ENCODE results near the gene LRRC28. TPM values are rescaled to one million over a fixed set of nuclear protein-coding genes. Genes with fewer than 3 reads are reported as not detected.

LRRC28 gene
- 10 to 100 TPM; 15.2 to 18.2 TPM for total RNA-seq

DNA sequence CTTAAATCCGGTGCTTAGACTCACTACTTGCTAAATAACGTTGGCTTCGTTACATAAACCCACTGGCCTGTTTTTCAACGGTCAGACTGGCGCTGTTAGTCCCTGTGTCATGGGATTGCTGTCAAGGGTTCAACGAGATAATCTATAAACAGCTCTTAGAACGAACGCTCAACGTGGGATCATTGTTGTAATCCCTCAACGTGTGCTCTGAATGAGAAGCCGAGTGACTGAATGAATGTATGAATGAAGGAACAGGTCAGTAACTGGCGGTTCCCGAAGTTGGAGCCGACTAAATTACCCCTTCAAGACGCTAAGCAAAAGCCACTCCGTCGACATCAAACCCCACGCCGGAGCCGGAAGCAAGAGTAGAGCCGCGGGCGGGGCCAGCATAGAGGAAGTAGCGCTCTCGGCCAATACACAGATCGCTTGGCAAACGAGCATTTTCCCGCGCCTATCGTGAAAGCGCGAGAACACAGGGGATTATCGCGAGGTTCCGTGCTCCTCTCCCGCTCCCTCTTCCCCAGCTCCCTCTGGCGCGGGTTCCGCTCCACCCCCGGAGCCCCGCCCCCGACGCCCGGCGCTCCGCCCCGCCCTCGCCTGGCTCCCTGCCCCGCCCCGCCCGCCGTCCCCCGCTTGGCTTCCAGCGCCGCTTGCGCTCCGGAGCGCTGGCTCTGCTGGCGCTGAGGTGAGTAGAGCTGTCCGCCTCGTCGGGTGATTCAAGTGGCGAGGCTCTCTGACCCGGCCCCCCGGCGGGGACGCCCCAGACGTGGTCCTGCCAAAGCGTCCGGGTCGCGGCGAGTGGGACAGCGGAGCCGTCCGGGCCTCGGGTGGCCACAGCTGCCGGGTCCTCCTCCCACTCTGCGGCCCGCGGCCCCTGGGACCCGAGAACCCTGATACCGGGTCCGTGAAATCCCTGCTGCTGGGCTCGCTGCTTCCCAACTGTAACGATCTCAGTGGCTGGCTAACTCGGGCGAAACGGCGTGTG, at the start of gene LRRC28:
LRRC28 (plus strand) TSS at position 625 of the 985 bp plus-strand sequence. CDS start 4,477 bp downstream, outside the sequence.
- Mint-ChIP-seq H3K9me3 (ENCODE audit: low read depth) (no peaks in the 10 kb centered on the region), H3K4me3 (no peak within 1 kb of the TSS), H3K36me3 (ENCODE audit: low read depth) (peaks cover 3% of the 10 kb centered on the region), H3K4me1 (peaks cover 22% of the 10 kb centered on the region), H3K27ac (peak within 1 kb of the TSS; percentile 95), H3K27me3 (no peaks in the 10 kb centered on the region)
- CTCF ChIA-PET: interaction anchor here (0.6 to 1.7 kb wide), 6 partner anchors 13 to 1916 kb away, joined by 3 to 13 read pairs (median 3); no protein-coding TSS in a partner anchor
- DNase-seq: peak; percentile 98
- intact Hi-C loops (cut with DNase I, micrococcal nuclease): loop anchor here (1.0 to 5.0 kb wide), 8 partner anchors 314 to 1351 kb away; partner anchors contain the start of genes ASB7 (in 2 of the 2), LINS1 (in 2 of the 2), MEF2A (in 2 of the 2) and ADAMTS17 (in 1 of the 2)
- POLR2A ChIA-PET: interaction anchor here (0.9 to 1.2 kb wide), 4 partner anchors 16 to 482 kb away, joined by 3 read pairs; partner anchors contain the start of gene LYSMD4
- ATAC-seq: peak; percentile 99

DNA sequence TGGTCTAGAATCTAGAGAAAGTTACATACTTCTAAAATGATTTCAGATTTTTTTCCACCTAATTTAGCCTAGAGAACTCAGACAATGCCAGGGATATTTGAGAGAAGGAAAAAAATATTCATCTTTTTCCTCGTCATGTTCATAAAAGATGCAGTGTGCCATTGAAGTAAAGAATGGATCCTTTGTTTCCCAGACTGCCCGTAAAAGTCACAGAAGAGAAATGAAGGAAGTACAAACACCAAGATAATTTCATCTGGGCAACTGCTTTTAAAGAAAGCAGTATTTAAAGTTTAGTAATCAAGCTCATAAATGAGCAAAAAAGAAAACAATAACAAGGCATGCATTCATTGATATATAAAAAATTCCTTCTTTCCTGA, 49.1 kb upstream of the LRRC28 start:
- ChIA-PET CTCF (interaction anchor here (1.1 to 1.4 kb wide), 2 partner anchors 97 to 554 kb away, joined by 4 to 5 read pairs; partner anchors contain the start of gene SYNM), POLR2A (no interaction called here)
- H3K9me3 Mint-ChIP-seq (ENCODE audit: low read depth): no peaks in the 10 kb centered on the region
- no peaks in the 10 kb centered on the region for H3K4me1 Mint-ChIP-seq
- intact Hi-C loops (cut with DNase I, micrococcal nuclease): no loop called here
- peaks cover 5% of the 10 kb centered on the region for H3K27me3 Mint-ChIP-seq
- H3K27ac Mint-ChIP-seq: no peak overlapping the region
- ATAC-seq (no peak), DNase-seq (no peak)
- peaks cover 5% of the 10 kb centered on the region for H3K36me3 Mint-ChIP-seq (ENCODE audit: low read depth)
- H3K4me3 Mint-ChIP-seq: no peak overlapping the region

DNA sequence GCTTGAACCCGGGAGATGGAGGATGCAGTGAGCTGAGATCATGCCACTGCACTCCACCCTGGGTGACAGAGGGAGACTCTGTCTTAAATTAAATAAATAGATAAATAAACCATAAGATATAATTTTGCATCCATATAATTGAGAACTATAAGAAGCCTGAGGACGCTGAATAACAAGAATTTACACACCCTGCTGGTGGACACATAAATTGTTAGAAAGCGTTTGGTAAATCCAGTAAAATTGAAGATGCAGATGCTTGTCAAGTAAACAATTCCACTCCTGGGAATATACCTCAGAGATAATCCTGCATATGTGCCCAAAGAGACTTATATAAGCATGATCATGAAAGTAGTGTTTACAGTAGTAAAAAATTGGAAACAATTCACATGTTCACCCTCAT, 43.6 kb upstream of the LRRC28 start:
- Mint-ChIP-seq H3K36me3 (ENCODE audit: low read depth) (peaks cover 3% of the 10 kb centered on the region), H3K4me3 (no peak overlapping the region), H3K4me1 (no peaks in the 10 kb centered on the region), H3K27ac (no peak overlapping the region), H3K9me3 (ENCODE audit: low read depth) (no peaks in the 10 kb centered on the region), H3K27me3 (peaks cover 5% of the 10 kb centered on the region)
- CTCF ChIA-PET: interaction anchor here (1.3 kb wide), 1 partner anchor 102 kb away, joined by 4 read pairs; the partner anchor contains the start of gene SYNM
- DNase-seq (no peak), ATAC-seq (no peak)
- POLR2A ChIA-PET: no interaction called here
- intact Hi-C loops (cut with DNase I, micrococcal nuclease): no loop called here

DNA sequence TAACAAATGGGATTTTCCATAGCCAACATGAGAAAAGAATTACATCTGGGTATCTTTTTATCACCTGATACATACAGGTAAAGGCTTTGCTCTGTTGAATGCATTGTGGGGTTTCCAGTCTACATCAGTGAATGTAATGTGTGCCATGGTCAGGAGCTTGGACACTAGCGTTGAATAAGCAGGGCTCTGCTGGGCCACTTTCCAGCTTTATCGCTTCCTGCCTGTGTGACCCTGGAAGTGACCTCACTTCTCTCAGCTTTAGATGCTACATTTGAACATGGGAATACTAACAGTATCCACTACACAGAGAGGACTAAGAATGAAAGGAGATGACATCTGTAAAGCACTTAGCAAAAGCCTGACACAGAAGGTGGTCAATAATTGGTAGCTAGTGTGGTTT, 42.0 kb upstream of the LRRC28 start:
- intact Hi-C loops (cut with DNase I, micrococcal nuclease): no loop called here
- Mint-ChIP-seq H3K36me3 (ENCODE audit: low read depth) (peaks cover 3% of the 10 kb centered on the region), H3K4me3 (no peak overlapping the region), H3K27me3 (peaks cover 3% of the 10 kb centered on the region), H3K4me1 (no peaks in the 10 kb centered on the region), H3K27ac (no peak overlapping the region), H3K9me3 (ENCODE audit: low read depth) (no peaks in the 10 kb centered on the region)
- ATAC-seq: no peak
- DNase-seq: no peak
- CTCF ChIA-PET: interaction anchor here (1.6 kb wide), 1 partner anchor 109 kb away, joined by 4 read pairs; no protein-coding TSS in a partner anchor
- POLR2A ChIA-PET: no interaction called here

DNA sequence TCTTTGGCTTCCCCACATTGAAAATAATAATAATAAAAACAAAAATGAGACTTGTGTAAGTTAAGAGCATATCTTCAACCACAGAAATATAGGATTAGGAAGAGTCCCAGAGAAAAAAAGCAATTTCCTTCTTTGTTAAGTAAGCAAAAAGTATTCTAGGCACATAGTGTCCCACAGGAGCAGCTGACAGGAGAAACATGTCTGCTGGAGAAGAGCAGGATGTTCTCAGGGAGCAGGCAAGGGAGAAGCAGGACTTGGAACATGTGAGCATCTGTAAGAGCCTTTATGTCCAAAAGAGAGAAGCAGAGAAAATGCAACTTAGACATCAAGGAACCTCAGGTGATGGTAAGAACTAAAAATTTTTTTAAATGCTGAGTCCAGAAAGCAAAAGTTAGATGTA, 40.9 kb upstream of the LRRC28 start:
- Mint-ChIP-seq H3K27ac (no peak overlapping the region), H3K4me3 (no peak overlapping the region), H3K36me3 (ENCODE audit: low read depth) (peaks cover 3% of the 10 kb centered on the region), H3K4me1 (no peaks in the 10 kb centered on the region), H3K9me3 (ENCODE audit: low read depth) (no peaks in the 10 kb centered on the region), H3K27me3 (peaks cover 3% of the 10 kb centered on the region)
- intact Hi-C loops (cut with DNase I, micrococcal nuclease): no loop called here
- ChIA-PET POLR2A (no interaction called here), CTCF (interaction anchor here (0.6 to 1.9 kb wide), 5 partner anchors 18 to 547 kb away, joined by 3 to 8 read pairs (median 4); no protein-coding TSS in a partner anchor)
- no peak for DNase-seq
- ATAC-seq: no peak

DNA sequence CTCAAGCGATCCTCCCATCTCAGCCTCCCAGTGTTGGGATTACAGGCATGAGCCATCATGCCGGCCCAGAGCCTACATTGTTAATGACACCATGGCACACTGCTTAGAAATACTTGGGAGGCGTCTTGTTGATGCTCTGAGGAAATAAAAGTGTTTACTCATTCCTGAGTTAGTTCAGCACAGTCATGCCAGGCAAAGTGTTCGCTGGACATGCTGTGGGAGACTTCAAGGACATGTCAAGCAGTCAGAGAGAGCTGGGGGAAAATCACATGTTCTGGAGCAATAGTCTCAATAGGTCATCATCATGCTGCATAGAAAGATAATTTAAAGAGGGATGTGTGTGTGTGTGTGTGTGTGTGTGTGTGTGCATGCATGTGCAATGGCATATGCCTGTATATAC, 39.4 kb upstream of the LRRC28 start:
- no peaks in the 10 kb centered on the region for H3K36me3 Mint-ChIP-seq (ENCODE audit: low read depth)
- no peaks in the 10 kb centered on the region for H3K4me1 Mint-ChIP-seq
- H3K27me3 Mint-ChIP-seq: no peaks in the 10 kb centered on the region
- no peak overlapping the region for H3K4me3 Mint-ChIP-seq
- H3K27ac Mint-ChIP-seq: no peak overlapping the region
- intact Hi-C loops (cut with DNase I, micrococcal nuclease): loop anchor here in 1 of 2 experiments (2.0 kb wide), 1 partner anchor 769 kb away; no protein-coding TSS in a partner anchor
- CTCF ChIA-PET: interaction anchor here (0.8 to 1.9 kb wide), 3 partner anchors 106 to 872 kb away, joined by 3 to 8 read pairs (median 4); no protein-coding TSS in a partner anchor
- DNase-seq (no peak), ATAC-seq (no peak)
- POLR2A ChIA-PET: interaction anchor here (0.6 kb wide), 1 partner anchor 123 kb away, joined by 3 read pairs; no protein-coding TSS in a partner anchor
- no peaks in the 10 kb centered on the region for H3K9me3 Mint-ChIP-seq (ENCODE audit: low read depth)

DNA sequence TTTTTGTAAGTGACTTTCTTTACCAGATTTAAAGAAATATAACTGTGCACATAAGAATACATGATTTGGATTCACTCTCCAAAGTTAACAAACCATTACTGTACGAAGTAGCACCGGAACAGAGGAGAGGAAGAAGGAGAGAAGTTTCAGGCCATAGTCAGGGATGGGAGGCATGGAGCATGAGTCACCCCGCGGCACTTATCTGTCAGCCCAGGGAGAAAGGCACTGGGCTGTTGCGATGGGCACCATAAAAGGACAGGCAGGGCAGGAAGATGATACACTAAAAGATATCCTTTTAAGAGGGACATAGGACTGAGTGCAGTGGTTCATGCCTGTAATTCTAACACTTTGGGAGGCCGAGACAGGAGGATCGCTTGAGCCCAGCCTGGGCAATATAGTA, 38.9 kb upstream of the LRRC28 start:
- H3K4me3 Mint-ChIP-seq: no peak overlapping the region
- ATAC-seq (no peak), DNase-seq (no peak)
- no peaks in the 10 kb centered on the region for H3K9me3 Mint-ChIP-seq (ENCODE audit: low read depth)
- H3K36me3 Mint-ChIP-seq (ENCODE audit: low read depth): peaks cover under 1% of the 10 kb centered on the region
- intact Hi-C loops (cut with DNase I, micrococcal nuclease): loop anchor here in 1 of 2 experiments (2.0 kb wide), 1 partner anchor 770 kb away; no protein-coding TSS in a partner anchor
- no peaks in the 10 kb centered on the region for H3K4me1 Mint-ChIP-seq
- ChIA-PET POLR2A (no interaction called here), CTCF (interaction anchor here (0.7 to 1.0 kb wide), 3 partner anchors 107 to 154 kb away, joined by 3 to 4 read pairs (median 4); no protein-coding TSS in a partner anchor)
- H3K27me3 Mint-ChIP-seq: no peaks in the 10 kb centered on the region
- no peak overlapping the region for H3K27ac Mint-ChIP-seq

DNA sequence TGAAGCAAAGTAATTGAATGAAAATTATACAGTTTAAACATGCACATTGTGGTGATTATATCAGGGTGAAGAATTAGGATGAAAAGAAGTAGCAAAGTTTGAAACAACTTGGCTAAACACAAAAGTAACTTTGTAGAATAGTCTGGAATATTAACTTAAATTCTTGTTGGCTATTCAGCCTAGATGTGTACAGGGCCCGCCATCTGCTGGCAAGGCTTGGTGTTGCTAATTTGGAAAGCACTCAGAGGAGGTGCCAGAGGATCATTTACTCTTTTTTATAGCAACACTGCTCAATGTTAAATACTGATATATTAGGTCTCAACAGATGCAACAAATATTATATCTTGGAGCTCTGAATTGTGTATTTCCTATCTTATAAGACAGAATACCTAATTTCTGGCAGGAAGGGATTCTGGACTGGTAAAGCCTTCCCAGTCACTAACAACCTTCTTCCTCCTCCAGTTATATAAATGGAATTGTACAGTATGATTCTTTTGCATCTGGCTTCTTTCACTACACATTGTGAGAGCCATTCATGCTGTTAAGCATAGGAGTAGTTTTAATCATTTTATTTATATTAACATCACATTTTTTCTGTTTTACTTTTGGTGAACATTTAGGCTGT, 38.0 kb upstream of the LRRC28 start:
- Mint-ChIP-seq H3K27ac (no peak overlapping the region), H3K36me3 (ENCODE audit: low read depth) (peaks cover 2% of the 10 kb centered on the region), H3K4me1 (no peaks in the 10 kb centered on the region), H3K27me3 (no peaks in the 10 kb centered on the region), H3K9me3 (ENCODE audit: low read depth) (no peaks in the 10 kb centered on the region), H3K4me3 (no peak overlapping the region)
- DNase-seq: peak; percentile 81
- ATAC-seq: peak; percentile 65
- POLR2A ChIA-PET: no interaction called here
- CTCF ChIA-PET: interaction anchor here (0.7 to 1.9 kb wide), 14 partner anchors 9 to 546 kb away, joined by 3 to 6 read pairs (median 3); partner anchors contain the start of gene SYNM
- intact Hi-C loops (cut with DNase I, micrococcal nuclease): loop anchor here (1.0 to 2.0 kb wide), 5 partner anchors 108 to 771 kb away; partner anchors contain the start of gene SYNM (in 1 of the 2)

DNA sequence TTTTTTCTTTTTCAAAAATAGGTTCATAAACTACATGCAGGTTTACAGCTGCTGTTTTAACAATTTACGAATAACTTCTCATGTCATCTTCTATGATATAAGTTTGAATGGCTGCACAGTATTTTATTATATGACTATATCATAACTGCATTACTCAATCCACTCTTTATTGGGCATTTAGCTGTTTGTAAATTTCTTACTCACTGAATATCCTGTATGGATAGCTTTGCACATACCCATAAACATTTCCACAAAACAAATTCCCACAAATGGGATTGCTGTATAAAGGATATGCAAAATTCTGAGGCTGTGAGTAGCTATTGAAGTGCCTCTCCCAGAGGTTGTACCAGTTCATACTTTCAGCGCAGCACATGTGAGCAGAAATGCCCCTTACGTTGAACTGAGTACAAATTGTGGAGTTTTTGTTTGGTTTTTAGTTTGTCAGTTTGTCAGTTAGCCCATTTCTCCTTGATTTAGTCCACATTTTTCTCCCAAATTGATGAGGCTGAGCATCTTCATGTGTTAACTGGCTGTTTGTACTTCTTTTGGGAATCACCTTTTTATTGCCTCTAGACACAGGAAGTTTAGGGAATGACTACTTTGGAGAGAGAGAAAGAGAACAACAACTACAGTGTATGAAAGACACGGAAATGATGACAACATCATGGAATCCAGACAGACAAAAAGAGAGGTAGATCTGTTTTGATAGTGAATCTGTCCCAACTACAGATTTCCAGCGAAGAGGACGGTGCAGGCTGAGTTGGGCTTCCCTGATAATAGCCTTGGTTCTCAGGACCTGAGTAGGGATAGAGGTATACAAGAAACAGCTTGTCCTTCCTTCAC, 26.7 kb upstream of the LRRC28 start:
- ATAC-seq: no peak
- intact Hi-C loops (cut with DNase I, micrococcal nuclease): no loop called here
- Mint-ChIP-seq H3K27ac (no peak overlapping the region), H3K36me3 (ENCODE audit: low read depth) (no peaks in the 10 kb centered on the region), H3K27me3 (no peaks in the 10 kb centered on the region), H3K9me3 (ENCODE audit: low read depth) (no peaks in the 10 kb centered on the region), H3K4me3 (no peak overlapping the region), H3K4me1 (no peaks in the 10 kb centered on the region)
- CTCF ChIA-PET: no interaction called here
- DNase-seq: no peak
- POLR2A ChIA-PET: no interaction called here

DNA sequence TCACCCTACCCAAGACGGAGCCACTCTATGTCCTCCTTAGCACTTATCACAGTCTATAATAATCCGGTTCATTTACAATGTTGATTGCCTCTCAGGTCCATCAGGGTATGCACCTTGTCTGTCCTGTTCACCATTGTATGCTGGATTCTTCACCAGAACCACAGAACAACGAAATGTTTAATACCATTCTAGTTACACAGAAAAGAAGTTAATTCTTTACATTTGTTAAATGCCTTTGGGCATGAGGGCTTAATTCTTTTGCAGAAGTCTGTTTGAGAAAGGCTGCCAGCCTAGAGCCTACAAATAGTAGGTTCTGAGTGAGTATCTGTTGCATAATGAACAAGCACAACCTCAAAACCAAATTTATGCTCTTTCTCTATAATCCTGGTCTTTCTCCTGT, 24.5 kb upstream of the LRRC28 start:
- Mint-ChIP-seq H3K36me3 (ENCODE audit: low read depth) (no peaks in the 10 kb centered on the region), H3K27me3 (no peaks in the 10 kb centered on the region), H3K9me3 (ENCODE audit: low read depth) (no peaks in the 10 kb centered on the region), H3K4me3 (no peak overlapping the region), H3K27ac (no peak overlapping the region), H3K4me1 (no peaks in the 10 kb centered on the region)
- ChIA-PET POLR2A (no interaction called here), CTCF (interaction anchor here (0.6 kb wide), 1 partner anchor 125 kb away, joined by 3 read pairs; no protein-coding TSS in a partner anchor)
- ATAC-seq (no peak), DNase-seq (no peak)
- intact Hi-C loops (cut with DNase I, micrococcal nuclease): no loop called here

Data from activated CD4-positive, alpha-beta T cell treated with anti-CD3 and anti-CD28 coated beads for 36 hours (primary cell).